Fibroblast of peridontal ligament (primary cell): ENCODE data around the gene TMEM132C.

Experiments
- DNase-seq: peaks from one replicate; pipeline ENCODE4 v3.0.0-alpha.2; 2010; ENCODE audit errors: extremely low read depth

The TMEM132C gene

DNA sequence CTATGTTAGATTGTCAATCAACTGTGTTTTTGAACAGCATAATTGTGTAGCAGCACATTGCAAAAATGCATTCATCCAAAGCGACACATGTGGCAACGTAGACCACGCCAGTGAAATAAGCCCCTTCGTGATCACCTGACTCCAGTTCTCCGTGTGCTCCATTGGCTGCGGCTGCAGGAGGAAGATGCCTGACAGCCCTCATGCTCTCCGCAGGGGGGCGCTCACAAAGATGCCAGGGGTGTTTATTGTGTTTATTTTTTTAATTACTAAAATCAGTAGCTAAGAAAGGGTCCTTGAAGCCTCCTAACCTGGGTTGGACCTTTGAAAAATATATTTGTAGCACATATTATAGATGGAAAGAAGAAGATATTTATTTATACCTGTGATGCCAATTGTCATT is 440.5 kb downstream of the TMEM132C start:
- DNase-seq = no peak

DNA sequence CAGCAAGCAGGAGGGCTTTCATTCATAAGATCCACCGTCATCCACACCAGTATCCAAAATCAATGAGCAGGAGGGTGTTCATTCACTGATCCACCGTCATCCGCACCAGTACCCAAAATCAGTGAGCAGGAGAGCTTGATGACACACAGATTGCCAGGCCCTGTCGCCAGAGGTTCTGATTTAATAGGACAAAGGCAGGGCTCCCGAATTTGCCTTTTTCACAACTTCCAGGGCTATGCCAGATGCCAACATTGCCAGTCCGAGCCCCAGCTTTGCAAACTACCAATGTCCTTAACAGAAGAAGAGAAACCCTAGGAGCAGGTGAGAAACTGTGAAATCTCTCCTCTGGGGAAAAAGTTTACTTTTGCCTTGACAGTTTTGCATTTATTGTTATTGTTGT is 441.8 kb downstream of the TMEM132C start:
- no peak for DNase-seq

GRCh38 chr12:128709660-128710059 is 442.7 kb downstream of the TMEM132C start:
- no peak for DNase-seq

- DNase-seq = no peak
These were observed 444.5 kb downstream of the TMEM132C start for GRCh38 chr12:128711486-128711885.

DNA sequence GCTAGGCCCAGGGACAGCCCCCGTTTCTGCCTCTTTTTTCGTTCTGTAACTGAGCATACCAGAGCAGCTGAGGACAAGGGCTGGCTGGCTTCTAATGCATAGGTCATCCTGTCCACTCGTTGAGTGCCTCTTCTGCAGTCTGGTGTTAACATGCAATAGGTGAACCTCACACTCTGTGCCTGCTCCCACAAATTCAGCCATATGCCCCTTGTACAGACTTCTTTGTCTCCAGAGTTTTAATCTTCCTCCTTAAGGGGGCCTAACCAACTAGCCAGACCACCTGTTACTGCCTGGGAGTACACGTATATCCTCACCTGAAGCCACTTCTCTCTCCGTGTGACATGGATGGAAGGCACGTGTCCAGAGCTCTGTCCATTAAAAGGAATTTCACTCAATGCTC is 445.7 kb downstream of the TMEM132C start:
- no peak for DNase-seq

GRCh38 chr12:128715485-128715884 is 448.5 kb downstream of the TMEM132C start:
- no peak for DNase-seq

- no peak for DNase-seq
These were observed 457.6 kb downstream of the TMEM132C start for GRCh38 chr12:128724468-128725046.

DNA sequence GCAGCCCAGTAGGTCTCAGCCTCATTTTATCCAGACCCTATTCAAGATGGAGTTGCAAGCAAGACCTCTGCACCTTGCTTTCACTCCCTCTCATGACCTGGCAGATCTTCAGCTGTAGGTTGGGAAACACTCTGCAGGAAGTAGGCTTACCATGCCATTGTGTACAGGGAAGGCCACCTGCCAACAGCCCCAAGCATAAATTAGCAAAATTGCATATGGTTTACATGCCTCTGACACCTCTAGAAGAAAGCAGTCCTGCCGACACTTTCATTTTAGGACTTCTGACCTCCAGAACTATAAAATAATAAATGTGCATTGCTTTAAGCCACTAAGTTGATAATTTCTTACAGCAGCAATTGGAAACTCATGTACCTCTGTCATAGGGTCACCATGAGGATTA is 459.9 kb downstream of the TMEM132C start:
- DNase-seq = no peak

- DNase-seq = no peak
These were observed 460.5 kb downstream of the TMEM132C start for GRCh38 chr12:128727461-128727860.

DNA sequence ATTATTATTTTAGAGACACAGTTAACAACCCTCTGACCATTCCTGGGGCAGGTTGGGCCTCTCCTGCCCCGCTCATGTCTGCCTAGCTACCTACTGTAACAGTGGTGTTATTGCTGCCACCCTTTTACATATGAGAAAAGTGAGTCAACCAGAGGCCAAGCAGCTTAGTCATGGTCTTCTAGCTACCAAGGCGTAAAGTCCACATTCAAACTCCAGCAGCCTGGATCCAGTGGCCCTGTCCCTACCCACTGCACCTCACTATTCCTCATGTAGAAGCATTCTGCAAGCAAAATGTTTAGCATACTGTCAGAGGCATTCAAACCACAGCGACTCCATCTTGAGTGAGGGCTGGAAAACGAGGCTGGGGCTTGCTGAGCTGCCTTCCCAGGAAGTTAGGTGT is 461.0 kb downstream of the TMEM132C start:
- DNase-seq = no peak

GRCh38 chr12:128729628-128730121 is 462.7 kb downstream of the TMEM132C start:
- DNase-seq = no peak

- DNase-seq = no peak
These were observed 467.4 kb downstream of the TMEM132C start for GRCh38 chr12:128734371-128734770.

DNA sequence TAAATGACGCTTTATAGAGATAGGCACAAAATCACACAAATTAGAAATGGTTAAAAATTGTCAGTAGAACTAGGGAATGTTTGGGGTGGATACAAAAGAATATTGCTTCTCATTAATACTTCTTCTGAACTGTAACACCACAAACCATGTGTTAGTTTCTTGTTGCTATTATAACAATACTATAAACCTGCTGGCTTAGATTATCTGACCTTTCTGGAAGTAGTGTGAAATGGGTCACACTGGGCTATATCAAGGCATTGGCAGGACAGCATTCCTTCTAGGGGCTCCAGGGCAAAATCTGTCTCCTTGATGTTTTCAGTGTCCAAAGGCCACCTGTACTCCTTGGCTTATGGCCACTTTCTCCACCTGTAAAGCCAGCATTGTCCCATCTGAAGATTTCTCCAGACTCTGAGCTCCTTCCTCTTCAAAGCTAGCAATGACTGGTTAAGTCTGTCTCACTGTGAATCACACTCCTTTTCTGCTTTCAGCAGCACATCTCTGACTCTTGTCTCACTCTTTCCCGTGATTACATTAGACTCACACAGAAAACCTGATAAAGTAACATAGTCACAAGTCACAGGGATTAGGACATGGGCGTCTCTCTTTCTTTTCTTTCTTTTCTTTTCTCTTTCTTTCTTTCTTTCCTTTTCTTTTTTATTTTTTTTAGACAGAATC is 470.5 kb downstream of the TMEM132C start:
- no peak for DNase-seq

GRCh38 chr12:128743916-128744315 is 476.9 kb downstream of the TMEM132C start:
- no peak for DNase-seq

DNA sequence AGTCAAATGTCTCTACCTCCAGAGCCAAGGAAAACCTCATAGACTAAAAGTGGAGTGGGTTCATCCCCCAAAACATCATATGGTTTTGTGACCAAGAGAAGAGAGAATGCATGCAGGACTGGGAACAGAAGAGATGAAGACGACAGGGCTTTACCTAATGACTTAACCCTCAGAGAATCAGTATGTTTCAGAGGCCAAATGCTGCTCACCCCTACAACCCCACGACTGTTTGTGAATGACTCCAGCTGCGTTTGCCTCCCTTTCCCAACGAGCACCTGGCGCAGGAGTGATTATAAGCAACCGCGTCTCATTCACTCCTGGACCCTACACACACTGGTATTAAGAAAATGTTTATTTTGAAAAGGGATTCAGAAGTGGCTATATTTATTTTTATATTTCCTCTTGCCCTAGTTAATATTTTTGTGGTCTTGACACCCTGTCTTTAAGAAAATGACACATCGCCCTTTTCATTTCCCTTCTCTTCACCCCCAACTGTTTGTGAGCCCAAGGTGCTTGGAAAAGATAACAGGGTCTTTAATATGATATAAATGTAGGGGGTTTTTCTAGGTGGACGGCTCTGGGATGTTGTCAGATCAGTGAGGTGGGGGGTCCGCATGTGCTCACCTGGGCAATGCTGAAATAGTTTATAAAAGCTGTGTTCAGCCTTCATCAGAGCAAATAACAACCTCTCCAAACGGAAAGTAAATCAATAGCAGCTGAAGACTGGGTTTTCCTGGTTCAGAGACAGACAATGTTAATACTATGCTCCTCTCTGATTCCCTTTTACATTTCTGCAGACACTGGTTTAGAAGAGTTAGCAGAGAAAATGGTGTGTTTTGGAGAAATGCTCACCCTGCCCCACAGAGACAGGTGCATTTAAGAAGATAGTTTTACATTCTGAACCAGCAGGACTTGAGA is 479.1 kb downstream of the TMEM132C start:
- DNase-seq = no peak

GRCh38 chr12:128747441-128747840 is 480.5 kb downstream of the TMEM132C start:
- DNase-seq = no peak

DNA sequence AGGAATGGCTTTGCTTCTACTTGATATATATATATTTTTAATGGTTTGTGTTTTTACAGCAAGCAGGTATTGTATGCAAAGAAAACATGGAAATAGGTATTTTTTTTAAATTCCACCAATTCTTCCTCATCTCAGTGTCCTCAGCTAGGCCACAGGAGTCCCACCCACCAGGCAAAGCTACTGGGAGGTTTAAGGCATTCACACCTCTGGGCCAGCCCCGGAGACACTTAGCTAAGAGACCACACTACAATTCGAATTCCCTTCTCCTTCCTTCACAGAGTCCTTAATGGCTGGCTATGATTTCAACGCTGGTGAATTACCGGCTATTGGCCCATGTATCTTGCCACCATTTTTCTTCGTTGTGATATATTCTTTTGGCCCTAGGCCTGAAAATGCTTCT is 485.4 kb downstream of the TMEM132C start:
- DNase-seq = no peak

GRCh38 chr12:128753438-128753837 is 486.5 kb downstream of the TMEM132C start:
- DNase-seq = no peak

DNA sequence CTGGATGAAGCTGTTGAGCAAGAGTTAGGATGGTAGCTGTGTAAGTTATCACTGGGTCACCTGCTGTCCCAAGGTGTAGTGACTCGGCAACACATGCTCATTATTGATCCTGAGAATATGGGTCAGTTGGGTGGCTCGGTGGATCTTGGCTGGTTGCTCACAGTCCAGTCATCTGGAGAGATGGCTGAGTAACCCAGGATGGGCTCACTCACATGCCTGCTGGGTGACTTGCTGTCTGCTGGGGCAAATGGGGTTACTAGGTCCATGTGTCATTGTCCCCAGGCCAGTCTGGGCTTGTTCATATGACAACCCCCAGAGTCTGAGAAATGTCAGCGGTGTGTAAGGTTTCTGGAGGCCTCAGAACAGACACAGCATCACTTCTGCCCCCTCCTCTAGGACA is 487.3 kb downstream of the TMEM132C start:
- DNase-seq = no peak

DNA sequence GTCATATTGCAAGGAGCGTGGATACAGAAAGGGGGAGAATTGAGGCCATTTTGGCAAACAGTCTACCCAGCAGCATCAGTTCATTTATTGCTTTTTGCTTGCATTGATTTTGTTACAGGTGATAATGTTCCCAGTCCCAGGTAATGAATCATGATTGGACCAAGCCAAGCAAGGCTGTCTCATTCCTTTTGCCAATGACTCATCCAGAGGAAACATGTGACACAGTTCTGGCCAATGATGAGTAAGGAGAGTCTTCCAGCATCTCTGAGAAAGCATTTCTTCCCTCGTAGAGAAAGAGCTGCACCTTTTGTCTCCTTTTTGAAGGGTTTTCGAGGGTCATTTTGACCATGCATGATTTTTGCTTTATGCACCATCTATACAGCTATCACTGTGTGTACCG is 488.6 kb downstream of the TMEM132C start:
- DNase-seq = no peak
